OCI-LY3 (cell line): ENCODE measurements around the gene NMNAT1.

Source experiments
- H2AFZ ChIP-seq: fragments of 200-600, 300-600 bp; shearing (Covaris generic); 2 replicates; pipeline ENCODE4 v1.6.0; 2014; ENCODE audit warnings: antibody characterized with exemption, low read depth, low read length
- H3K27ac ChIP-seq: fragments of 200-600, 300-600 bp; sonication (generic); 2 replicates; pipeline ENCODE4 v1.5.1; 2014; ENCODE audit warnings: mild to moderate bottlenecking, low read length, moderate library complexity, mixed read lengths
- H3K27me3 ChIP-seq: fragments of 200-600, 300-600 bp; sonication (generic); 2 replicates; pipeline ENCODE4 v1.6.1; 2014; ENCODE audit warnings: low read depth, low read length, mixed read lengths
- H3K36me3 ChIP-seq: fragments of 200-600, 300-600 bp; sonication (generic); replicated peaks from 2 replicates; pipeline ENCODE3; 2014; ENCODE audit warnings: low read depth, low read length, mixed read lengths
- H3K4me1 ChIP-seq: fragments of 300-600, 200-600 bp; sonication (generic); 2 replicates; pipeline ENCODE4 v1.6.1; 2014; ENCODE audit warnings: low read length, mixed read lengths
- H3K4me2 ChIP-seq: fragments of 200-600, 300-600 bp; sonication (generic); 2 replicates; pipeline ENCODE4 v1.6.1; 2014; ENCODE audit warnings: low read length, mixed read lengths
- H3K4me3 ChIP-seq: fragments of 300-600, 200-600 bp; sonication (generic); 2 replicates; pipeline ENCODE4 v1.5.1; 2014; ENCODE audit warnings: antibody characterized with exemption, mild to moderate bottlenecking, low read length, moderate library complexity
- H3K79me2 ChIP-seq: fragments of 300-600, 200-600 bp; shearing (Covaris generic); 2 replicates; pipeline ENCODE4 v1.6.1; 2014; ENCODE audit warnings: mild to moderate bottlenecking, low read length, mixed read lengths
- H3K9ac ChIP-seq: fragments of 300-600, 200-600 bp; shearing (Covaris generic); 2 replicates; pipeline ENCODE4 v1.6.0; 2014; ENCODE audit warnings: mild to moderate bottlenecking, low read length, moderate library complexity
- H3K9me3 ChIP-seq: fragments of 200-600, 300-600 bp; shearing (Covaris generic); 2 replicates; pipeline ENCODE4 v1.6.1; 2014; ENCODE audit warnings: low read length, mixed read lengths; ENCODE audit not compliant: insufficient read depth
- H4K20me1 ChIP-seq: fragments of 200-600, 300-600 bp; sonication (generic); 2 replicates; pipeline ENCODE4 v1.6.1; 2016; ENCODE audit warnings: low read length, mixed read lengths; ENCODE audit not compliant: insufficient read depth
- EZH2phosphoT487 ChIP-seq: fragments of 200-600 bp; shearing (Covaris generic); IDR thresholded peaks from 2 replicates; pipeline ENCODE4 v1.6.1; 2018; ENCODE audit warnings: antibody characterized with exemption, mixed run types, low read depth
- TF ChIP-seq, protein P1 (sequence below): fragments of 200-600, 300-600 bp; sonication (generic); IDR thresholded peaks from 2 replicates; pipeline ENCODE4 v1.5.1; 2014; ENCODE audit warnings: antibody characterized with exemption, low read length, low read depth

The NMNAT1 gene

GRCh38 chr1:9920606-9921005 is 22.7 kb upstream of the NMNAT1 start:
- Histone ChIP-seq H3K36me3 (no peaks in the 10 kb centered on the region), H3K9ac (no peak overlapping the region), H3K27ac (no peak overlapping the region), H3K79me2 (no peaks in the 10 kb centered on the region), H3K4me1 (no peaks in the 10 kb centered on the region), H3K4me2 (no peak overlapping the region), H3K4me3 (no peak overlapping the region), H3K9me3 (no peaks in the 10 kb centered on the region), H3K27me3 (no peaks in the 10 kb centered on the region), H2AFZ (no peak overlapping the region), H4K20me1 (no peaks in the 10 kb centered on the region)
- TF ChIP-seq EZH2phosphoT487: no peak
- TF ChIP-seq, protein P1, sequence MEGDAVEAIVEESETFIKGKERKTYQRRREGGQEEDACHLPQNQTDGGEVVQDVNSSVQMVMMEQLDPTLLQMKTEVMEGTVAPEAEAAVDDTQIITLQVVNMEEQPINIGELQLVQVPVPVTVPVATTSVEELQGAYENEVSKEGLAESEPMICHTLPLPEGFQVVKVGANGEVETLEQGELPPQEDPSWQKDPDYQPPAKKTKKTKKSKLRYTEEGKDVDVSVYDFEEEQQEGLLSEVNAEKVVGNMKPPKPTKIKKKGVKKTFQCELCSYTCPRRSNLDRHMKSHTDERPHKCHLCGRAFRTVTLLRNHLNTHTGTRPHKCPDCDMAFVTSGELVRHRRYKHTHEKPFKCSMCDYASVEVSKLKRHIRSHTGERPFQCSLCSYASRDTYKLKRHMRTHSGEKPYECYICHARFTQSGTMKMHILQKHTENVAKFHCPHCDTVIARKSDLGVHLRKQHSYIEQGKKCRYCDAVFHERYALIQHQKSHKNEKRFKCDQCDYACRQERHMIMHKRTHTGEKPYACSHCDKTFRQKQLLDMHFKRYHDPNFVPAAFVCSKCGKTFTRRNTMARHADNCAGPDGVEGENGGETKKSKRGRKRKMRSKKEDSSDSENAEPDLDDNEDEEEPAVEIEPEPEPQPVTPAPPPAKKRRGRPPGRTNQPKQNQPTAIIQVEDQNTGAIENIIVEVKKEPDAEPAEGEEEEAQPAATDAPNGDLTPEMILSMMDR: no peak

- H3K4me1 ChIP-seq: no peaks in the 10 kb centered on the region
- H3K27me3 ChIP-seq: no peaks in the 10 kb centered on the region
- no peaks in the 10 kb centered on the region for H3K9me3 ChIP-seq
- TF ChIP-seq EZH2phosphoT487: no peak
- TF ChIP-seq, protein P1: no peak
- H3K9ac ChIP-seq: no peak overlapping the region
- no peaks in the 10 kb centered on the region for H4K20me1 ChIP-seq
- no peaks in the 10 kb centered on the region for H3K36me3 ChIP-seq
- no peak overlapping the region for H3K27ac ChIP-seq
- H3K4me3 ChIP-seq: no peak overlapping the region
- H3K79me2 ChIP-seq: no peaks in the 10 kb centered on the region
- no peak overlapping the region for H3K4me2 ChIP-seq
- no peak overlapping the region for H2AFZ ChIP-seq
Observed at GRCh38 chr1:9922342-9922741, 20.9 kb upstream of the NMNAT1 start.

- Histone ChIP-seq H3K4me3 (no peak overlapping the region), H3K9ac (no peak overlapping the region), H2AFZ (no peak overlapping the region), H3K79me2 (no peaks in the 10 kb centered on the region), H3K27ac (no peak overlapping the region), H3K4me2 (no peak overlapping the region), H3K9me3 (no peaks in the 10 kb centered on the region), H3K36me3 (peaks cover 3% of the 10 kb centered on the region), H3K4me1 (no peaks in the 10 kb centered on the region), H3K27me3 (no peaks in the 10 kb centered on the region), H4K20me1 (no peaks in the 10 kb centered on the region)
- TF ChIP-seq EZH2phosphoT487: no peak
- TF ChIP-seq, protein P1: no peak
Observed at GRCh38 chr1:9927259-9927658, 16.0 kb upstream of the NMNAT1 start.

GRCh38 chr1:9929431-9930385 is 13.6 kb upstream of the NMNAT1 start:
- H3K79me2 ChIP-seq: no peaks in the 10 kb centered on the region
- H3K4me2 ChIP-seq: no peak overlapping the region
- no peaks in the 10 kb centered on the region for H3K9me3 ChIP-seq
- no peaks in the 10 kb centered on the region for H3K4me1 ChIP-seq
- H3K4me3 ChIP-seq: no peak overlapping the region
- H4K20me1 ChIP-seq: no peaks in the 10 kb centered on the region
- TF ChIP-seq, protein P1: no peak
- no peak for TF ChIP-seq EZH2phosphoT487
- no peak overlapping the region for H3K27ac ChIP-seq
- no peak overlapping the region for H3K9ac ChIP-seq
- no peak overlapping the region for H2AFZ ChIP-seq
- H3K36me3 ChIP-seq: peaks cover 3% of the 10 kb centered on the region
- H3K27me3 ChIP-seq: no peaks in the 10 kb centered on the region
